Glutamatergic neuron (in vitro differentiated cells): Measurements from ENCODE around the gene ECSIT. TPM values are rescaled to one million over a fixed set of nuclear protein-coding genes. Genes with fewer than 3 reads are reported as not detected.

Experiments used
- DNase-seq: peaks from one replicate; pipeline ENCODE4 v3.0.0; 2022
- H3K27ac Mint-ChIP-seq: one replicate; pipeline ENCODE4 v1.8.0; 2020; ENCODE audit warnings: mild to moderate bottlenecking, mixed read lengths, inconsistent platforms; ENCODE audit not compliant: unreplicated experiment
- H3K27me3 Mint-ChIP-seq: one replicate; pipeline ENCODE4 v1.8.0; 2020; ENCODE audit warnings: mild to moderate bottlenecking, moderate library complexity, mixed read lengths, inconsistent platforms; ENCODE audit not compliant: unreplicated experiment
- H3K36me3 Mint-ChIP-seq: one replicate; pipeline ENCODE4 v1.8.0; 2020; ENCODE audit warnings: mild to moderate bottlenecking, mixed read lengths, inconsistent platforms; ENCODE audit not compliant: unreplicated experiment
- H3K4me1 Mint-ChIP-seq: one replicate; pipeline ENCODE4 v1.8.0; 2020; ENCODE audit warnings: mild to moderate bottlenecking, low read depth, mixed read lengths, inconsistent platforms; ENCODE audit not compliant: unreplicated experiment
- H3K4me3 Mint-ChIP-seq: one replicate; pipeline ENCODE4 v1.8.0; 2020; ENCODE audit warnings: mild to moderate bottlenecking, mixed read lengths, inconsistent platforms; ENCODE audit not compliant: unreplicated experiment
- H3K9me3 Mint-ChIP-seq: one replicate; pipeline ENCODE4 v1.8.0; 2020; ENCODE audit warnings: mild to moderate bottlenecking, moderate library complexity, mixed read lengths, inconsistent platforms; ENCODE audit not compliant: unreplicated experiment
- total RNA-seq: library from RNA; stranded (reverse); fragmentation: NEBNext Ultra II Directional; extraction: Animal tissue kit (Norgen Biotek cat#: 25700); gene quantifications from one replicate; pipeline ENCODE4 v1.2.1, GENCODE V29; 2021; ENCODE audit not compliant: unreplicated experiment
- TF ChIP-seq, protein P1 (sequence below): fragments of 200-600 bp; sonication (generic); IDR thresholded peaks from one replicate; pipeline ENCODE4 v1.5.0; 2021; ENCODE audit not compliant: partially characterized antibody, unreplicated experiment

The ECSIT gene
- total RNA-seq, 1 donor from 2014 or later: 43.2 TPM

DNA sequence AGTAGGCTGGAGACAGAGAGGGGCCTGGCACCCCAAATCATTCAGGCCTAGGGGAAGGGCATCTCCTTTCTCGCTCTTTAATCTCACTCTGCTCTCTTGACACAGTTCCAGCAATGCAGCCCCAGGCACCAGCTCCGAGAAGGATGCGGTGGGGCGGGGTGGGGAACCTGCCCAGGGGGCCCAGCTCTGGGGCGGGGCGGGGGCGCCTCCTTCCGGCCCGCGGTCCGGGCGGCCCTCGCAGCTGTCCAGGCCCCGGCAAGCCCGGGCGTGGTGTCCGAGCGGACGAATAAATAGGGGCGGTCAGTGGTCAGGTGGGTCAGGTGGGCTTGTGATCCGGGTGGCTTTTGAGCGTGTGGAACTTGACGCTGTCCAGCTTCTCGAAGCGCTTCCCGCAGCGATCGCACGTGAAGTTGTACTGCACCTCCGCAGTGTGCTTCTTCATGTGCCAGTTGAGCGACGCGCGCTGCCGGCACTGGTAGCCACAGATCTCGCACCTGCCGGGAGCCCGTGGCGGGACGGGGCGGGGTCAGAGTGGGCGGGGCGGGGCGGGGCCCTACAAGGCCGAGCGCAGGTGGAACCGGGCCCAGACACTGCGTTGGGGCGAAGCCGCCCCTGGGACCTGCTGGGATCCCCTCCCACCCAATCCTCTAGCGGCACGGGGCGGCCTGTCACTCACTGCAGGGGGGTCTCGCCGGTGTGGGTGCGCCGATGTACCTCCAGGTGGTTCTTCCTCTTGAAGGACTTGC is 45.4 kb downstream of the ECSIT start:
- TF ChIP-seq, protein P1, sequence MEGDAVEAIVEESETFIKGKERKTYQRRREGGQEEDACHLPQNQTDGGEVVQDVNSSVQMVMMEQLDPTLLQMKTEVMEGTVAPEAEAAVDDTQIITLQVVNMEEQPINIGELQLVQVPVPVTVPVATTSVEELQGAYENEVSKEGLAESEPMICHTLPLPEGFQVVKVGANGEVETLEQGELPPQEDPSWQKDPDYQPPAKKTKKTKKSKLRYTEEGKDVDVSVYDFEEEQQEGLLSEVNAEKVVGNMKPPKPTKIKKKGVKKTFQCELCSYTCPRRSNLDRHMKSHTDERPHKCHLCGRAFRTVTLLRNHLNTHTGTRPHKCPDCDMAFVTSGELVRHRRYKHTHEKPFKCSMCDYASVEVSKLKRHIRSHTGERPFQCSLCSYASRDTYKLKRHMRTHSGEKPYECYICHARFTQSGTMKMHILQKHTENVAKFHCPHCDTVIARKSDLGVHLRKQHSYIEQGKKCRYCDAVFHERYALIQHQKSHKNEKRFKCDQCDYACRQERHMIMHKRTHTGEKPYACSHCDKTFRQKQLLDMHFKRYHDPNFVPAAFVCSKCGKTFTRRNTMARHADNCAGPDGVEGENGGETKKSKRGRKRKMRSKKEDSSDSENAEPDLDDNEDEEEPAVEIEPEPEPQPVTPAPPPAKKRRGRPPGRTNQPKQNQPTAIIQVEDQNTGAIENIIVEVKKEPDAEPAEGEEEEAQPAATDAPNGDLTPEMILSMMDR: no peak
- DNase-seq: no peak
- H3K36me3 Mint-ChIP-seq: peaks cover 7% of the 10 kb centered on the region
- peaks cover 2% of the 10 kb centered on the region for H3K4me1 Mint-ChIP-seq
- no peak overlapping the region for H3K27ac Mint-ChIP-seq
- H3K9me3 Mint-ChIP-seq: peaks cover 16% of the 10 kb centered on the region
- peaks cover 19% of the 10 kb centered on the region for H3K27me3 Mint-ChIP-seq
- no peak overlapping the region for H3K4me3 Mint-ChIP-seq

DNA sequence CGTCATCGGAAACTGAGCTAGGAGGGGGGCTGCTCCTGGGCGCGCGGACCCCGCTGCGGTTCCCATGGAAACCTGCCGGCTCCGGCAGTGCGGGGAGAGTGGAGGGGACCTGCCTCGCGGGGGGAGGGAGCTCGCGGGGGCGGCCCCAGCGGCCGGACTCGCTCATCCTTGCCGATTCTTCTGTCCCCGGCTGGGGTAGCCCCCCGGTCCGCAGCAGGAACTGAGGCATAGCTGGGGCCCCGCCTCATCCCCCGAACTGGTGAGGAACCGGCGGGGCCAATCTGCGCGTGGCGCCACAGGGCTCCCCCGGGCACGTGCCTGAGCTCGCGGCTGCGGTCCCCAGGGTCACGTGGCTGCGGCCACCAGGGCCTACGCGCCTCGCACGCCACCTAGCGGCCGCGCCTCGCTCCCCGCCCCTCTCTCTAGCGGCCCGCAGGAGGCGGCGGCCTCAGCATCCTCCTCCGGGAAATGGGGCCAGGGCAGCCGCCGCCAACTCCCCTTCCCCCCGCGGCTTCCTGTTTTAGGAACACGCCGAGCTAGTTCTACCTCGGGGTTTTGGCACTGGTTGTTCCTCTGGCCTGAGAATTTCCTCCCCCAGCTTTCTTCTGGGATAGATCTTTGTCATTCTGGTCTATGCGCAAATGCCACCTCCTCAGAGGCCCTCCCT is 46.4 kb downstream of the ECSIT start:
- no peak overlapping the region for H3K27ac Mint-ChIP-seq
- peaks cover 10% of the 10 kb centered on the region for H3K36me3 Mint-ChIP-seq
- DNase-seq: peak; percentile 94
- TF ChIP-seq, protein P1: peak; percentile 99
- H3K27me3 Mint-ChIP-seq: peaks cover 25% of the 10 kb centered on the region
- peak overlapping the region; percentile 82 for H3K4me3 Mint-ChIP-seq
- H3K9me3 Mint-ChIP-seq: peaks cover 19% of the 10 kb centered on the region
- H3K4me1 Mint-ChIP-seq: peaks cover 9% of the 10 kb centered on the region

DNA sequence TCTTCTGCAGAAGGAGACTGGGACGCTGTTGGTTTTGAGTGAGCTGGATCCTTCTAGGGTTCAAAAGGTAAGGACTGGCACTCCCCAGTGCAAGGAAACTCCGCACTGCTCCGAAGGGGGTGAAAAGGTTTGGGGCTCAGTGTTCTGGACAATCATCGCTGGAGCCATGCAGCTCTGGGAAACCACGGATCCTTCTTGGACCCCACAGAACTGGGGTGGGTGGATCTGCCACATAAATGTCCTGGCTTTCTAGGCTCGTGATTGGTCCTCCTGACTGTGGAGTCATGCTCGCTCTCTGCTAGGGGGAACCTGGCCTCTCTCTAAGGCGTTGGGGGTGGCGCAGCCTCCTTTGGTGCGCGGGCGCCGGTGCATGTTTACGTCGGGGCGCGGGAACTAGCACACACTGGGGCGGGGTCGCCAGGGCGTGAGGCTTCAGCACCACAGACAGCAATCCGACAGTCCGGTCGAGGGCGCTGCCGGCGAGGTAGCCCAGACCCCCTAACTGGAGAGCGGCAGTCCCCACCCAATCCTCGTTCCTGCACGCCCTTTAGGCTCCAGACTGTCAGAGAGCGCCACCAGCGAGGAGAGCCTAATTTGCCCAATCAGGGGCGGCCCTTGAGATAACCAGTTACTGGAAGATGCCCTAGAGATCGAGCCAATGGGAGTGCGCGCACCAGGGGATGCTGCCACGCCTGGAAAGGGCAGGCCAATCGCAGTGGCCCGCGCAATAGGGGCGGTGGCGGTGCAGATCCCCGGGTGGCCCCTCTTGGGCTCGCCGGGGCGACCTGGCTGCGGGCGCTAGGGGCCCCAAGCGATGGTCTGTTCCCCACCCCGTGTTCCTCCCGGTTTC is 47.2 kb downstream of the ECSIT start:
- DNase-seq: peak; percentile 90
- Mint-ChIP-seq H3K4me3 (peak overlapping the region; percentile 82), H3K9me3 (peaks cover 25% of the 10 kb centered on the region), H3K4me1 (peaks cover 14% of the 10 kb centered on the region), H3K36me3 (peaks cover 10% of the 10 kb centered on the region), H3K27ac (peak overlapping the region; percentile 78), H3K27me3 (peaks cover 27% of the 10 kb centered on the region)
- TF ChIP-seq, protein P1: no peak

DNA sequence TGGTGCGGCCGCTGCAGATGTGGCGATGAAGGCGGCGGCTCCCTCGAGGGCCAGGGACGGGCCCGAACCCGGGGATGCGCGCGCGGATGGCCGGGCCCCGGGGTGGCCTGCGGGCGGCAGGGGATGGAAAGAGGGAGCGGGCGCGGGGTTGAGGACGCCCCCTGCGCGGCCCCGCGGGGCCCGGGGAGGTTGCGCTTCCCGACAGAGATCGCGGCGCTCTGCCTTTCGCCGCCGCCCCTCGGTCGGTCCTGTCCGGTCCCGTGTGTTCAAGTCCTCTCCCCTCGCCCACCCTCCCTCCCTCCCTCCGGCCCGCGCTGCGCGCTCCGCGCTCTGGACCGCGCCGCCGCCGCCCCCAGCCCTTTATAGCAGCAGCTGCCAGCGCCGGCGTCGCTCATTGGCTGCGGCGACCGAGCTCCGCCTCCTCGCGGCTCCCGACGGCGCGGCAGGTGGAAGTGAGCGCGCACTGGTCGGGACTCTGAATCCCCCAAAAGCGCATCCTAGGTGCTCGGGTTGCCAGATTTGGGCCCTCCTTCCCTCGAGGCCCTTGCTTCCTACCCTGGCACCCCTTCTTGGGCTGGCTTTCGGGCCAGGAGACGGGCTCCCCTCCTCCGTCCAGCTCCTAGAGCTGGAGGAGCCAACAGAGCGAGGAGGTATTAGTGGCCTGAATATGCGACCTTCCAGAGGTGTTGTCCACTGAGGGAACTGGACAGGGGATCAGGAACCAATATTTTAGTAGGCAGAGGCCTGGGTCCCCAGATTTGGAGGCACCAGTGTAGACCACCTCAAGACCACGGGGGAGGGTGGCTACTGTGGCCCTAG is 48.0 kb downstream of the ECSIT start, which contains the start of gene ELAVL3:
TSS of gene ELAVL3 (minus strand) at position 332 of the 819 bp plus-strand sequence. CDS start 438 bp downstream, outside the sequence.
- H3K9me3 Mint-ChIP-seq: peaks cover 27% of the 10 kb centered on the region
- DNase-seq: peak; percentile 91
- peak within 1 kb of the TSS; percentile 82 for H3K4me3 Mint-ChIP-seq
- H3K36me3 Mint-ChIP-seq: peaks cover 10% of the 10 kb centered on the region
- TF ChIP-seq, protein P1: peak; percentile 69
- peaks cover 18% of the 10 kb centered on the region for H3K4me1 Mint-ChIP-seq
- peak within 1 kb of the TSS; percentile 78 for H3K27ac Mint-ChIP-seq
- H3K27me3 Mint-ChIP-seq: peaks cover 31% of the 10 kb centered on the region
